Mesendoderm (in vitro differentiated cells): ENCODE results near the gene TAAR5.
A peak's percentile ranks its signal among the peaks of the same experiment; 100 is the strongest.
"Not testable (repeated sequence)": the region's sequence is repeated elsewhere in the genome, so short reads cannot be mapped to it uniquely, and the experiment has no call there.

Source experiments
- DNase-seq: peaks from one replicate; pipeline ENCODE4 v3.0.0; 2013
- H2AK5ac ChIP-seq: 2 replicates; pipeline ENCODE4 v1.6.1; 2013; ENCODE audit warnings: low read length, inconsistent platforms
- H2BK120ac ChIP-seq: 2 replicates; pipeline ENCODE4 v1.6.1; 2013; ENCODE audit warnings: low read depth, mild to moderate bottlenecking, low read length, moderate library complexity, mixed read lengths
- H2BK15ac ChIP-seq: replicated peaks from 2 replicates; pipeline ENCODE4 v1.6.1; 2013; ENCODE audit warnings: low read depth, mild to moderate bottlenecking, moderate library complexity
- H2BK5ac ChIP-seq: 2 replicates; pipeline ENCODE4 v1.6.1; 2013; ENCODE audit warnings: low read length, inconsistent platforms
- H3K18ac ChIP-seq: 2 replicates; pipeline ENCODE4 v1.6.1; 2013; ENCODE audit warnings: mild to moderate bottlenecking, low read length, mixed read lengths
- H3K23ac ChIP-seq: one replicate; pipeline ENCODE4 v1.6.1; 2013; ENCODE audit warnings: low read length
- H3K27ac ChIP-seq: 2 replicates; pipeline ENCODE4 v1.5.1; 2013; ENCODE audit warnings: low read depth, mild to moderate bottlenecking, inconsistent platforms, low read length, moderate library complexity
- H3K27me3 ChIP-seq: 2 replicates; pipeline ENCODE4 v1.6.1; 2013; ENCODE audit warnings: low read length, control low read depth, mild to moderate bottlenecking, inconsistent platforms; ENCODE audit not compliant: insufficient read depth, poor library complexity
- H3K36me3 ChIP-seq: 2 replicates; pipeline ENCODE4 v1.6.1; 2013; ENCODE audit warnings: low read length, inconsistent platforms; ENCODE audit not compliant: control insufficient read depth, insufficient read depth
- H3K4ac ChIP-seq: one replicate; pipeline ENCODE4 v1.6.1; 2013; ENCODE audit warnings: low read depth, mild to moderate bottlenecking, low read length, moderate library complexity
- H3K4me1 ChIP-seq: 2 replicates; pipeline ENCODE4 v1.6.1; 2013; ENCODE audit warnings: low read depth, low read length, inconsistent platforms; ENCODE audit not compliant: control insufficient read depth
- H3K4me2 ChIP-seq: 2 replicates; pipeline ENCODE4 v1.6.1; 2013; ENCODE audit warnings: low read length
- H3K4me3 ChIP-seq: 2 replicates; pipeline ENCODE4 v1.5.1; 2013; ENCODE audit warnings: mild to moderate bottlenecking, low read length
- H3K56ac ChIP-seq: one replicate; pipeline ENCODE4 v1.6.1; 2013; ENCODE audit warnings: low read length
- H3K79me1 ChIP-seq: 2 replicates; pipeline ENCODE4 v1.6.1; 2013; ENCODE audit warnings: low read length, inconsistent platforms
- H3K79me2 ChIP-seq: 2 replicates; pipeline ENCODE4 v1.6.1; 2013; ENCODE audit warnings: mild to moderate bottlenecking, low read length; ENCODE audit not compliant: control insufficient read depth, insufficient read depth
- H3K9ac ChIP-seq: 2 replicates; pipeline ENCODE4 v1.6.1; 2013; ENCODE audit warnings: low read length, inconsistent platforms
- H4K5ac ChIP-seq: one replicate; pipeline ENCODE4 v1.6.1; 2013; ENCODE audit warnings: low read length
- H4K8ac ChIP-seq: one replicate; pipeline ENCODE4 v1.6.1; 2013; ENCODE audit warnings: low read depth, mild to moderate bottlenecking, control low read depth, low read length, moderate library complexity
- WGBS: extraction: QIAGEN DNeasy Blood & Tissue Kit; methylation state at CpG from one replicate; pipeline ENCODE4 v1.1.7; 2013; ENCODE audit warnings: low lambda C conversion rate, missing lambda C conversion rate; ENCODE audit not compliant: insufficient coverage; ENCODE audit errors: extremely low coverage; 5-methylcytosine and 5-hydroxymethylcytosine counted together

The TAAR5 gene

GRCh38 chr6:132569170-132569569 is 20.4 kb downstream of the TAAR5 start:
- no peak overlapping the region for H3K27ac ChIP-seq
- H4K5ac ChIP-seq = no peak overlapping the region

GRCh38 chr6:132568611-132569010 is 20.9 kb downstream of the TAAR5 start:
- DNase-seq = no peak
- no peaks in the 10 kb centered on the region for H3K79me1 ChIP-seq
- H4K5ac ChIP-seq = no peak overlapping the region
- H2BK120ac ChIP-seq = no peak overlapping the region
- H3K4me2 ChIP-seq = no peak overlapping the region
- no peak overlapping the region for H3K18ac ChIP-seq
- no peaks in the 10 kb centered on the region for H3K36me3 ChIP-seq
- no peak overlapping the region for H3K9ac ChIP-seq
- H2BK5ac ChIP-seq = no peak overlapping the region
- H3K4me3 ChIP-seq = no peak overlapping the region
- no peaks in the 10 kb centered on the region for H3K79me2 ChIP-seq
- H3K23ac ChIP-seq = no peak overlapping the region
- WGBS = no CpG with 5 or more reads among the region's 6 CpGs
- H4K8ac ChIP-seq = no peak overlapping the region
- no peak overlapping the region for H3K56ac ChIP-seq
- no peaks in the 10 kb centered on the region for H3K27me3 ChIP-seq
- H3K4ac ChIP-seq = no peak overlapping the region
- no peak overlapping the region for H2BK15ac ChIP-seq
- H2AK5ac ChIP-seq = no peak overlapping the region
- no peak overlapping the region for H3K27ac ChIP-seq
- no peaks in the 10 kb centered on the region for H3K4me1 ChIP-seq

More at GRCh38 chr6:132569170-132569569, 20.4 kb downstream of the TAAR5 start:
- H3K4ac ChIP-seq = no peak overlapping the region
- H3K4me2 ChIP-seq = no peak overlapping the region
- no peak overlapping the region for H2BK15ac ChIP-seq
- no peak overlapping the region for H3K18ac ChIP-seq
- no peaks in the 10 kb centered on the region for H3K36me3 ChIP-seq
- no peaks in the 10 kb centered on the region for H3K79me1 ChIP-seq
- WGBS = no CpG with 5 or more reads among the region's 4 CpGs
- no peaks in the 10 kb centered on the region for H3K79me2 ChIP-seq
- H3K23ac ChIP-seq = no peak overlapping the region
- H3K56ac ChIP-seq = no peak overlapping the region
- no peaks in the 10 kb centered on the region for H3K27me3 ChIP-seq
- no peaks in the 10 kb centered on the region for H3K4me1 ChIP-seq
- H2BK5ac ChIP-seq = no peak overlapping the region
- no peak overlapping the region for H4K8ac ChIP-seq
- no peak overlapping the region for H3K4me3 ChIP-seq
- no peak overlapping the region for H2AK5ac ChIP-seq
- DNase-seq = peak; percentile 4
- H3K9ac ChIP-seq = no peak overlapping the region
- no peak overlapping the region for H2BK120ac ChIP-seq

GRCh38 chr6:132567566-132567965 is 22.0 kb downstream of the TAAR5 start:
- Histone ChIP-seq H2AK5ac (no peak overlapping the region), H3K4me1 (no peaks in the 10 kb centered on the region), H3K4me2 (no peak overlapping the region), H3K36me3 (no peaks in the 10 kb centered on the region), H3K4ac (no peak overlapping the region), H3K4me3 (no peak overlapping the region), H3K23ac (no peak overlapping the region), H2BK5ac (no peak overlapping the region), H3K9ac (no peak overlapping the region), H3K27me3 (no peaks in the 10 kb centered on the region), H3K56ac (no peak overlapping the region), H4K5ac (no peak overlapping the region), H2BK120ac (no peak overlapping the region), H3K27ac (no peak overlapping the region), H2BK15ac (no peak overlapping the region), H3K79me1 (no peaks in the 10 kb centered on the region), H3K79me2 (no peaks in the 10 kb centered on the region), H4K8ac (no peak overlapping the region), H3K18ac (no peak overlapping the region)
- no CpG with 5 or more reads among the region's 1 CpG for WGBS
- DNase-seq = no peak

- Histone ChIP-seq H2AK5ac (no peak overlapping the region), H4K5ac (no peak overlapping the region), H3K23ac (no peak overlapping the region), H3K79me1 (no peaks in the 10 kb centered on the region), H3K4me1 (no peaks in the 10 kb centered on the region), H2BK5ac (no peak overlapping the region), H3K36me3 (no peaks in the 10 kb centered on the region), H4K8ac (no peak overlapping the region), H3K4ac (no peak overlapping the region), H3K56ac (no peak overlapping the region), H2BK120ac (no peak overlapping the region), H2BK15ac (no peak overlapping the region), H3K4me2 (no peak overlapping the region), H3K27me3 (no peaks in the 10 kb centered on the region), H3K4me3 (no peak overlapping the region), H3K9ac (no peak overlapping the region), H3K27ac (no peak overlapping the region), H3K79me2 (no peaks in the 10 kb centered on the region), H3K18ac (no peak overlapping the region)
- WGBS = no CpG with 5 or more reads among the region's 6 CpGs
- no peak for DNase-seq
Observed at GRCh38 chr6:132566404-132566803, 23.1 kb downstream of the TAAR5 start.

- not testable (repeated sequence) for H3K23ac ChIP-seq, H3K4me3 ChIP-seq, H4K8ac ChIP-seq, H3K36me3 ChIP-seq, H3K56ac ChIP-seq, H4K5ac ChIP-seq, H2AK5ac ChIP-seq, H2BK15ac ChIP-seq, H3K27me3 ChIP-seq, H3K4me1 ChIP-seq, H3K4me2 ChIP-seq, H2BK5ac ChIP-seq, H3K27ac ChIP-seq, DNase-seq, H3K4ac ChIP-seq, H3K79me2 ChIP-seq, H3K18ac ChIP-seq, H3K9ac ChIP-seq, H3K79me1 ChIP-seq, H2BK120ac ChIP-seq
- no CpG with 5 or more reads among the region's 3 CpGs for WGBS
Observed at GRCh38 chr6:132560087-132560486, 29.5 kb downstream of the TAAR5 start.

- H3K56ac ChIP-seq = no peak within 1 kb of the TSS
- H3K4ac ChIP-seq = no peak within 1 kb of the TSS
- H3K27ac ChIP-seq = no peak within 1 kb of the TSS
- no CpG with 5 or more reads among the region's 2 CpGs for WGBS
- no peak within 1 kb of the TSS for H3K23ac ChIP-seq
- no peak within 1 kb of the TSS for H3K4me2 ChIP-seq
- no peak within 1 kb of the TSS for H3K9ac ChIP-seq
- H4K8ac ChIP-seq = no peak within 1 kb of the TSS
- no peak within 1 kb of the TSS for H2BK5ac ChIP-seq
- H3K36me3 ChIP-seq = no peaks in the 10 kb centered on the region
- no peak within 1 kb of the TSS for H2AK5ac ChIP-seq
- H3K4me3 ChIP-seq = no peak within 1 kb of the TSS
- no peak for DNase-seq
- H3K79me2 ChIP-seq = no peaks in the 10 kb centered on the region
- no peaks in the 10 kb centered on the region for H3K79me1 ChIP-seq
- no peak within 1 kb of the TSS for H3K18ac ChIP-seq
- H3K4me1 ChIP-seq = no peaks in the 10 kb centered on the region
- no peak within 1 kb of the TSS for H2BK15ac ChIP-seq
- H4K5ac ChIP-seq = no peak within 1 kb of the TSS
- H2BK120ac ChIP-seq = no peak within 1 kb of the TSS
- H3K27me3 ChIP-seq = no peaks in the 10 kb centered on the region
Observed at GRCh38 chr6:132552372-132552771, 37.2 kb downstream of the TAAR5 start, which contains the start of gene TAAR8. Gene TAAR8 (plus strand): TSS chr6:132552672. CDS start chr6:132552693, 21 bp downstream.
